ENCODE results near the gene LAMA2.

DNA sequence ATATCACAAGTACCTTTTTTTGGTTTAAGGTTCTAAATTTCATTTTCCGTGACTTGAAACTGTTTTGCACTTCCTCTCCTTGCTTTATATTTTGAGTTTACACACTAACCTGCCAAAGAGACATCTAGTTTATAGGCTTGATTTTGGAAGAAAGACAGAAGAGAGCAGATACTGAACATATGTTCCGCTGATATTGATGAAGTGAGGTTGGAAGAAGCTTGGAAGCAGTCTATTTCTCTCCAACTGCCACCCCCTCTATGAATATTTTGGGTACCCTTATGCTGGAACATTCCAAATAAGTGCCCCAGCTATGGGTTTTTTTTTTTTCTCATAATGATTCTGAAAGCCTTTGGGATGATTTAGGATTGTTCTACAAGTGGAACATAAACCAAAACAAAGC, 150.6 kb downstream of the LAMA2 start:
- TF ChIP-seq, protein P1, sequence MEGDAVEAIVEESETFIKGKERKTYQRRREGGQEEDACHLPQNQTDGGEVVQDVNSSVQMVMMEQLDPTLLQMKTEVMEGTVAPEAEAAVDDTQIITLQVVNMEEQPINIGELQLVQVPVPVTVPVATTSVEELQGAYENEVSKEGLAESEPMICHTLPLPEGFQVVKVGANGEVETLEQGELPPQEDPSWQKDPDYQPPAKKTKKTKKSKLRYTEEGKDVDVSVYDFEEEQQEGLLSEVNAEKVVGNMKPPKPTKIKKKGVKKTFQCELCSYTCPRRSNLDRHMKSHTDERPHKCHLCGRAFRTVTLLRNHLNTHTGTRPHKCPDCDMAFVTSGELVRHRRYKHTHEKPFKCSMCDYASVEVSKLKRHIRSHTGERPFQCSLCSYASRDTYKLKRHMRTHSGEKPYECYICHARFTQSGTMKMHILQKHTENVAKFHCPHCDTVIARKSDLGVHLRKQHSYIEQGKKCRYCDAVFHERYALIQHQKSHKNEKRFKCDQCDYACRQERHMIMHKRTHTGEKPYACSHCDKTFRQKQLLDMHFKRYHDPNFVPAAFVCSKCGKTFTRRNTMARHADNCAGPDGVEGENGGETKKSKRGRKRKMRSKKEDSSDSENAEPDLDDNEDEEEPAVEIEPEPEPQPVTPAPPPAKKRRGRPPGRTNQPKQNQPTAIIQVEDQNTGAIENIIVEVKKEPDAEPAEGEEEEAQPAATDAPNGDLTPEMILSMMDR (IDR thresholded peaks at IDR 0.05) = no peak
- no peak for TF ChIP-seq POLR2AphosphoS5 (IDR thresholded peaks at IDR 0.05)
